PC-3 (cell line): ENCODE measurements around the gene IFI6.

Experiments
- CTCF ChIP-seq: fragments of 300-600 bp; sonication (generic); conservative IDR thresholded peaks from 2 replicates; pipeline ENCODE4 v1.5.1; 2017; ENCODE audit warnings: antibody characterized with exemption, low read depth, mild to moderate bottlenecking, low read length
- EZH2 ChIP-seq: fragments of 300-600 bp; sonication (generic); IDR thresholded peaks from one replicate; pipeline ENCODE4 v1.6.1; 2017; ENCODE audit warnings: antibody characterized with exemption, mild to moderate bottlenecking, low read length; ENCODE audit not compliant: unreplicated experiment

GRCh38 chr1:27616441-27616840 is 55.6 kb downstream of the IFI6 start:
- TF ChIP-seq EZH2 (no peak), CTCF (peak; percentile 26; the same call in 1 of the 2 replicates)
